C1 segment of cervical spinal cord (tissue), 14 donors: ENCODE measurements around the gene CASK.
"Not testable (repeated sequence)": the region's sequence is repeated elsewhere in the genome, so short reads cannot be mapped to it uniquely, and the experiment has no call there.

Source experiments
- DNase-seq, 14 donors: peaks; one replicate each; lab custom pipeline; 2025; lab: John Stamatoyannopoulos, UW

Gene CASK

DNA sequence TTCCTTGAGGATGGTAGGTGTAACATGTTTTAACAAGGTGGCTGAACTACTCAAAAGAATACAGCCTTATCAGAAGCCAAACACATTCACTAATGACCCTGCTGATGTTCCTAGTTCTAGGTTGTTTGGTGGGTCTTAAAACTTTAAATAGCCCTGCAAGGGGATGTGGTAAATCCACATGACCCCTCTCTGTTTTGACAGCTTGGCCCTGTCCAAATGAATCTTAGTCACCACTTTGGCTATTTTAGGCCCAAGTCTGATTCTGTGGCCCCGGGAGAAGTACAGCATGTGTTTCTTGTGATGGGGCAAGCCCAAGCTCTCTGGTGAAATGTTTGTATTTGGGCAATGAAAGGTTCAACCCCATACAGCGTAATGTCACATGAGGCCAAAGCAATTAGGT is 289.1 kb downstream of the CASK start:
- DNase-seq = peak in 5 of 14 donors; percentile 1 to 18 (median 8)

DNA sequence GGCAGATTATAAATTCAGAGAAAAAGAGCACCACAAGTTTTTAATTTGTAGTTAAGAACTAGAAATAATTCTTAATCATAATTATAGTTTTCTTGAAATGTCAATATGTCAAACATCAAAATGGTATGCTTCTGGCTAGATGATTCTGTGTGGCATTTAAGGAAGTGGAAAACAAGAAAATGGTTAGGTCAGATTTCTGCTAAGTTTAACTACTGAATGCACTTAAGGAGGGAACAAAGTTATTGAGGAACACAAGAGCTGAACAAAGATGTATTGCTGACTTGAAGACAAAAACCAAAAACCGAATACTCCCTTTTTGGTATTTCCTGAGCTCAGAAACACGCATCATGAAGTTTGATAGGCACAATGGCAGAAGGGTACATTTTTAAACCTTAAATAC is 293.3 kb downstream of the CASK start:
- DNase-seq = no peak

DNA sequence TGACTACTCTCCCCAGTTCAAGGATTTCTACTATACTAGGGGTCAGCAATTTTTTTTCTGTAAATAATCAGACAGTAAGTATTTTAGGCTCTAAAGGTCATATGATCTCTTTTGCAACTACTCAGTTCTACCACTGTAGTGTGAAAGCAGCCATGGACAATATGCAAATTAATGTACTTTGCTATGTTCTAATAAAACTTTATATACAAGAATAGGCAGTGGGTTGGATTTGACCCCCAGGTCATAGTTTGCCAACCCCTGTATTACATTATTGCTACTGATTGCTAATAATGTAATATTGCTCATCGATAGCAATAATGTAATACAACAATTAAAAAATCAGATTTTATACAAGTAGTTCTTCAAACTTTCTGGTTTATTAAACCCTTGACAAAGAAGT is 293.8 kb downstream of the CASK start:
- DNase-seq = no peak

DNA sequence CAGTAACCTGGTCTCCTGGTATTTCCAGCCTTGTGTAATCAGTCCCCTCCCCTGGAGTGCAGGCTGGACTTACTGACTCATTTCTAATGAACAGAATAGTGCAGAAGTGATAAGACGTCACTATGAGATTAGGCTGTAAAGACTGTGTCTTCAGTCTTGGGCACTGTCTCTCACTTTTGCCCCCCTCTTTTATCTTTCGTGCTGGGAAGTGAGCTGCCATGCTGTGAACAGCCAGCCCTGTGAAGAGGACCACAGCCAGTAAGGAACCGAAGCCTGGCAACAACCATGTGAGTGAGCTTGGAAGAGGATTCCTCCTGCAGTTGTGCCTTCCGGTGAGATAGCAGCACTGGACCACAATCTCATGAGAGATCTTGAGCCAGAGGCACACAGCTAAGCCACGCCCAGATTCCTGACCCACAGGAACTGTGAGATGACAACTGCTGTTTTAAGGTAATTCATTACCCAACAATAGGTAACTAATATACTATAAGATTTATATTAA is 302.1 kb downstream of the CASK start:
- no peak for DNase-seq

GRCh38 chrX:41619221-41619620 is 304.1 kb downstream of the CASK start:
- no peak for DNase-seq

DNA sequence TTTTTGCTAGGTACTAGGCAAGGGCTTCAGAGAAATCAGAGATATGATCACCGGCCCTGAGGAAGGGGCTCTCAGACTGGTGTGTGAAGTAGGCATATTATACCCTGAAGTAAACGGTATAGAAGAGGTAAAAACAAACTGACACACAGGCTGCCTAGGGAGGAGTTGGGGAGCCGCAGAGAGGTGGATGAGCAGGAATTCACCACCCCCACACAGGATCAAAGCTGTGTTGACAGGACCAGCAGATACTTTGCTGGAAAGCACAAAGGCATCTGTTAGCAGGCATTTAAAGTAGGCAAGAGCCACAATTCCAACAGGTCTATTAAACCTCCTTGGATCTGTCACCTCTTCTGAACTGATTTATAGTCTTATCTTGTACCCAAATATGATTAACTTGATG is 306.4 kb downstream of the CASK start:
- no peak for DNase-seq

GRCh38 chrX:41616255-41616654 is 307.1 kb downstream of the CASK start:
- no peak for DNase-seq

DNA sequence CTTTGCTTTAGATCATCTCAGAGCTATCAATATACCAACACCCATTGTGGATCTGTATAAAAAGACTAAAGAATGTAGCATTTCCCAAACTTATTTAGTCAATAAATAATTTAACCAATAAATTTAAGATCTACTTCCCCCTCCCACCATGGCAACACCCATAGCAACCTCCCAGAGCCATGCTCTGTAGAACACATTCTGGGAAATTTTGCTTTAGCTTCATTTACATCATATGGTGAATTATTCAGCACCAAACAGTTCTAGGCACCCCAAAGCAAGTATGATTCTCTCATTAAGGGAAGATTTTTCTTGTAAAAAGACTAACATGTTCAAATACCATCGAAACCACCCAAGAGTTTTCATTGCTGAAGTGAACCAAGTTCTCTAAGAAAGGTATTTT is 315.1 kb downstream of the CASK start:
- no peak for DNase-seq

DNA sequence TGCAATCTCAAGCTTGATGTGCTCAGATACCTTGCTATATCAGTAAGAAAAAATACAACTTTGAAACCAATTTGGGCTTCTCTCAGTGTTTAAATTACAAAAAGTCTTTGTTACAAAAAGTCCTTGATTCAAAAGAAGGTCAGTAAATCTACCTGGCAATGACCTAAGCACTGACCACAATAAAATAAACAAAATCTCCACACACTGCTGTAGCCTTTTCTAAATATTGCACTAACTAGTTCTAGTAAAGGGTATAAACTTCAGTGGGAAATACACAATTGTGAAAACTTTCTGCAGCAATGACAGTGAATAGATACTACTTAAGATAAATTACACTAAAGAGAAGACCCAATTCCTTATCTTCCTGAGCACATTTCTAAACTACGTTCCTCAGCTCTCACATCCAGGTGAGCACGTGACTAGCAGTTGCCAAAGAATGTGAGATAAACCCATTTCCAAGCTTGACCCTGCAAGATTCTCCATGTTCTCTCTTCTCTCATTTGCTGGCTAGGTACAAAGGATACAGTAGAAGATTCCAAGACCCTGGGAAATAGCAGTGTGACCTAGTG is 316.0 kb downstream of the CASK start:
- DNase-seq = no peak

DNA sequence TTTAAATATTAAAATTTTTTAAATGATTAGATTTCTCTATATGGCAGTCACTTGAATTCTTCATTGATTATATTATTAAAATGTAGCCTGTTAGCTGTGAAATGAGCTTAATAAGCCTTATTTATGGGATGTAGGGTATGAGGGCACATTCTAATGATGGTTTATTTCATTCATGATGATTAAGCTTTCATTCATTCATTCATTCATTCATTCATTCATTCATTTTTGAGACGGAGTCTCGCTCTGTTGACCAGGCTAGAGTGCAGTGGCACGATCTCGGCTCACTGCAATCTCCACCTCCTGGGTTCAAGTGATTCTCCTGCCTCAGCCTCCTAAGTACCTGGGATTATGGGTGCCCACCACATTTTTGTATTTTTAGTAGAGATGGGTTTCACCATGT is 317.3 kb downstream of the CASK start:
- DNase-seq = not testable (repeated sequence)

DNA sequence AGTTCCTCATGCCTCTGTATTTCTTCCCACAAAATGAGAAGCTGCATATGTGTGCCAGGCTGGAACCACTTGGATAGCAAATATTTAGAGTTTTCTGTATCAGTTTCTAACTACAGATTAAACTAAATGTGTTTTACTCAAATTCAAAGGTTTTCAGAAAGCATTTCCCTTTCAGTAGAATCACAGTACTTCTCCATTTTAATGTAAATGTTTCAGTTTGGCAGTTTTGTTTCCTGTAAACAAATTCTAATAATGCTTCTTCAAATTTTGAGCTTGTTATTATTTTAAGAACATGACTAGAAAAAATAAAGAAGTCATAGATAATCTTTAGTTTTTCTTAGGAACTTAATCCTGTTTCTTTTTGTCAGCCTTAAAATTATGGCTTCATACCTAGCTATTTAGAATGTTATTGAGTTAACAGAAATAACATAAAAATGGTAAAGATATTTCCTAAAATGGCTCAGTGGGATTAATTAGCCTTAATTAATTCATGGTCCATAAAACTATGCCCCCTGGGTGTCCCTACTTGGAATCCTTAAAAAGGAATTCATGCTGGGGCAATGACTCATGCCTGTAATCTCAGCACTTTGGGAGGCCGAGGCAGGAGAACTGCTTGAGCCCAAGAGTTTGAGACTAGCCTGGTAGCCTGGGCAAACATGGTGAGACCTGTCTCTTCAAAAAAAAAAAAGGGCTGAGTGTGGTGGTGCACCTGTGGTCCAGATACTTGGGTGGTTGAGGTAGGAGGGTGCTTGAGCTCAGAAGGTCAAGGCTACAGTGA is 318.4 kb downstream of the CASK start:
- DNase-seq = no peak

- DNase-seq = no peak
Observed at GRCh38 chrX:41604177-41604576, 319.2 kb downstream of the CASK start.

DNA sequence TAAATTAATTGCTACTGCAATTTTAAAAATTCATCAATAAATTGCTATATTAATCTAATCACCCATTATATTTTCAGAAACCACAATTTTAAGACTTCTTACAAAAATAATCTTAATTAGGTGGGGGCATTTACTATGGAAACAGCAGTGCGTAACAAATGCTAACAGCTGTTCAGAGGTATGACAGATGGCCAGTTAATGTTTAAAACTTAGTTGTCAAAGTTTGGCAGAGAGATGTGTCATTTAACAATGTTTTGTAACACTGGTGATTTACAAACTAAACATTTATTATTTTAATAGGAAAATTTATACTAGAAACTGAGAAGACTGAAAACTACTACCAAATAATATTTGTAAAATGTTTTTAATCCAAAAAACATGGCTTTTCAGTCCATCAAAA is 319.8 kb downstream of the CASK start:
- DNase-seq = no peak

- DNase-seq = no peak
Observed at GRCh38 chrX:41602816-41603345, 320.5 kb downstream of the CASK start.

DNA sequence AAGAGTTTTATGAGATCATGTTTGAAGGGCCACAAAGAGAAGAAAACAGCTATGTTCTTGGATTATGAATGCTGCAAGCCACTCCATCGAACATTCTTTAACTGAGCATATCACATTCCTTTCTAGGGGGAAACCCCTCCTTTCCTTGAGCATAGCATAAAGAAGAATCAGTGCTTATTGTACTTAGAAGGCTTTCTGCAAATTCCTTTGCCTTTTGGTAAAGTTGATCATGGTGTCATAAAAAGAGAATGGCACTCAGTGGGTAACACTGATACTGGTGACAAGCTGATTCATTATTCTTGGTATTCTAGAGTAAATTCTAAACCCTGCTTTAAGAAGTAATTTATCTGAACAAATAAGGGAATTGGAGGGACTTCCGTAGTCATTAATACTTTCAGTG is 323.1 kb downstream of the CASK start:
- DNase-seq = no peak

GRCh38 chrX:41599507-41599906 is 323.8 kb downstream of the CASK start:
- no peak for DNase-seq

DNA sequence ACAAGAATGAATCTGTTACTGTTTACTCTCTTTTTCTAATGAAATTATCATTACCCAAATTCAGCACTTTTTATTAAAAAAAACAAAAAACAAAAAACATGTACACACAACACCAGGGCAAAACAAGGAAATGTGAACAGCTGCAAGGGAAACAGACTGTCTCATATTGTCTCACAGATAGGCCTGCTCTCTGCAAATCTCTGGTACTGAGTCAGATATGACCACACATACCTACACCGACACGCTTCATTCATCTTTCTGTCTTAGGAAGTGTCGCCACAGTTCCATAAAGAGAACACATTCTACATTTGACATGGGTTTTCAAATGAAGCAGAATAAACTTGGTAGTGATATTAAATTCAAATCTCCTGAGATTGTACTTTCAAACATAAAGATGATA is 326.8 kb downstream of the CASK start:
- no peak for DNase-seq

DNA sequence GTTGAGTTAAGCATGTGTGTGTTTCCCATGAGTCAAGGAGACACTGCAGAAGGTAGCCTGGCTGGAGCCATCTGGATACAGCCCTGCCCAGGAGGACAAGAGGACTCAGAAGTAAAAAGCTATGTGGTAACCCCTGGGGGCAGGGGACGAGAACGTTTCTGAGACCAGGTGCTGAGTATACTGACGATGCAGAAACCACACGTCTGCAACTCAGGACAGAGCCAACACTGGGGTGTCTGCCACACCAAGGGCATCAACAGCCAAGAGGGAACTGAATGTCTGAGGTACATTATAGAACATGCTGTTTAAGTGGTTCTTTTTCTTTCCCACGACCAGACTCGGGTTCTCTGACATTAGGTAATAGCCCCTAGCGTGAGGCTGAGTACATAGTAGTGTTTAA is 328.7 kb downstream of the CASK start:
- no peak for DNase-seq

GRCh38 chrX:41591906-41592305 is 331.4 kb downstream of the CASK start:
- no peak for DNase-seq

- no peak for DNase-seq
Observed at GRCh38 chrX:41590641-41591040, 332.7 kb downstream of the CASK start.

- no peak for DNase-seq
Observed at GRCh38 chrX:41589634-41590270, 333.6 kb downstream of the CASK start.

DNA sequence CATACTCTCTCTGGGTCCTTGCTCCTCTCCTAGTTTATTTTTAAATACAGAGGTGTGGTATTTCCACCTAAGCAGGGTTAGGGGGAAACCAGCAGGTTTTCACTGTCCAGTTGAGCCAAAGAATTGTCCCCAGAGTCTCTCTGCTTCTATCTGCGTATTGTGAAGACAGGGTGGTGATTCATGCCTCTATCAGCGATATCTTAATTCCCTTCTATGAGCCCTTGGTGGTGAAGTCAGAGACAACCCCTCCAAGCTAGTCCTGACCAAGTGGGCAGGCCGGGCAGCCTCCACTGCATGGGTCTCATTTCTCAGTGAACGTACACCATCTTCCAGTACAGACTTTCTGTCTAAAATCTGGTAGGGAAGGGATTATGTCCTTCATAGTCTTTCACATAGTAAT is 335.1 kb downstream of the CASK start:
- no peak for DNase-seq
